Neural cell (in vitro differentiated cells): ENCODE results near the gene RBM5.
A peak's percentile ranks its signal among the peaks of the same experiment; 100 is the strongest.

Source experiments
- CTCF ChIP-seq: fragments of 450-650 bp; IDR thresholded peaks from 2 replicates; pipeline ENCODE4 v1.5.1; 2014; ENCODE audit warnings: antibody characterized with exemption, mild to moderate bottlenecking, moderate library complexity; ENCODE audit not compliant: poor library complexity, severe bottlenecking
- EP300 ChIP-seq: fragments of 450-650 bp; conservative IDR thresholded peaks from 2 replicates; pipeline ENCODE4 v1.6.1; 2014; ENCODE audit warnings: antibody characterized with exemption, mild to moderate bottlenecking, moderate library complexity; ENCODE audit not compliant: poor library complexity, severe bottlenecking
- EZH2 ChIP-seq: fragments of 200-600, 300-800 bp; shearing (Covaris generic), sonication (generic); IDR thresholded peaks from 2 replicates; pipeline ENCODE4 v1.6.1; 2014; ENCODE audit warnings: antibody characterized with exemption, low read length, borderline replicate concordance, mild to moderate bottlenecking; ENCODE audit not compliant: insufficient read depth, poor library complexity, severe bottlenecking
- MXI1 ChIP-seq: fragments of 450-650 bp; conservative IDR thresholded peaks from 2 replicates; pipeline ENCODE4 v1.6.1; 2014; ENCODE audit warnings: antibody characterized with exemption, mild to moderate bottlenecking; ENCODE audit not compliant: poor library complexity, severe bottlenecking
- POLR2AphosphoS5 ChIP-seq: IDR thresholded peaks from 2 replicates; pipeline ENCODE4 v1.6.1; 2012
- RAD21 ChIP-seq: fragments of 450-650 bp; conservative IDR thresholded peaks from 2 replicates; pipeline ENCODE4 v1.6.1; 2014; ENCODE audit warnings: antibody characterized with exemption, mild to moderate bottlenecking, moderate library complexity
- REST ChIP-seq: IDR thresholded peaks from 2 replicates; pipeline ENCODE4 v1.6.1; 2012; ENCODE audit warnings: borderline replicate concordance
- SMC3 ChIP-seq: fragments of 450-650 bp; conservative IDR thresholded peaks from 2 replicates; pipeline ENCODE4 v1.6.1; 2014; ENCODE audit warnings: antibody characterized with exemption, mild to moderate bottlenecking, moderate library complexity; ENCODE audit not compliant: poor library complexity
- TAF1 ChIP-seq: IDR thresholded peaks from 2 replicates; pipeline ENCODE4 v1.6.1; 2012; ENCODE audit warnings: low read depth

GRCh38 chr3:50088725-50089608 lies at the start of gene RBM5:
- TF ChIP-seq CTCF (no peak), EP300 (peak; percentile 42), TAF1 (no peak), MXI1 (no peak), SMC3 (peak; percentile 15), EZH2 (no peak), REST (peak; percentile 87), POLR2AphosphoS5 (peak; percentile 98), RAD21 (no peak)
